ENCODE results near the gene INSYN2B. TPM values are rescaled to one million over a fixed set of nuclear protein-coding genes. Genes with fewer than 3 reads are reported as not detected.

Gene INSYN2B
- total RNA-seq, 1 donor from 2014 or later, result not detected

DNA sequence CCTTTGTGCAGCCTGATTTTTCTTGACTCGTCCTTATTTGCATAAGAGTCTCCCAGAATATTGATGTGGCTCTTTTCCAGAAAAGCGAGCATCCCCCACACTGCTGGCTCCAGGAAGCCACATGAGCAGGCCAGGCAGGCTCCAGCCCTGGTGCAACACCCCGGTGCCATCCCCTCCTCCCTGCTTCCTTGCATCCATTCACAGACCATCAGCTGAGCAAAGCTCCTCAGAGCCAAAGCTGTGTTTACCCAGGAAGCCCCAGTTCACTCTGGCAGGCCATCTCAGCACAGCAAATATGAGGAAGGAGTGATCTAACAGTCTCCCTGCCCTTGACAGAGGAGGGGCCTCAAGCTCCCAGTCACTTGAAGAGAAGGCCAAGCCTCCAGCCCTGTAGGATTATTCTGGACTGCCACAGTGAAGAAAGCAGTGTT is 34.4 kb downstream of the INSYN2B start:
- Mint-ChIP-seq H3K4me1 (ENCODE audit: low read depth, unreplicated experiment) (no peaks in the 10 kb centered on the region), H3K27ac (ENCODE audit: unreplicated experiment) (no peak overlapping the region), H3K36me3 (ENCODE audit: unreplicated experiment) (no peaks in the 10 kb centered on the region), H3K27me3 (ENCODE audit: unreplicated experiment) (peaks cover 3% of the 10 kb centered on the region), H3K4me3 (ENCODE audit: unreplicated experiment) (no peak overlapping the region), H3K9me3 (ENCODE audit: unreplicated experiment) (no peaks in the 10 kb centered on the region)
- DNase-seq, result no peak
- TF ChIP-seq, protein P1, sequence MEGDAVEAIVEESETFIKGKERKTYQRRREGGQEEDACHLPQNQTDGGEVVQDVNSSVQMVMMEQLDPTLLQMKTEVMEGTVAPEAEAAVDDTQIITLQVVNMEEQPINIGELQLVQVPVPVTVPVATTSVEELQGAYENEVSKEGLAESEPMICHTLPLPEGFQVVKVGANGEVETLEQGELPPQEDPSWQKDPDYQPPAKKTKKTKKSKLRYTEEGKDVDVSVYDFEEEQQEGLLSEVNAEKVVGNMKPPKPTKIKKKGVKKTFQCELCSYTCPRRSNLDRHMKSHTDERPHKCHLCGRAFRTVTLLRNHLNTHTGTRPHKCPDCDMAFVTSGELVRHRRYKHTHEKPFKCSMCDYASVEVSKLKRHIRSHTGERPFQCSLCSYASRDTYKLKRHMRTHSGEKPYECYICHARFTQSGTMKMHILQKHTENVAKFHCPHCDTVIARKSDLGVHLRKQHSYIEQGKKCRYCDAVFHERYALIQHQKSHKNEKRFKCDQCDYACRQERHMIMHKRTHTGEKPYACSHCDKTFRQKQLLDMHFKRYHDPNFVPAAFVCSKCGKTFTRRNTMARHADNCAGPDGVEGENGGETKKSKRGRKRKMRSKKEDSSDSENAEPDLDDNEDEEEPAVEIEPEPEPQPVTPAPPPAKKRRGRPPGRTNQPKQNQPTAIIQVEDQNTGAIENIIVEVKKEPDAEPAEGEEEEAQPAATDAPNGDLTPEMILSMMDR (IDR thresholded peaks at IDR 0.05; ENCODE audit: partially characterized antibody, unreplicated experiment), result no peak

DNA sequence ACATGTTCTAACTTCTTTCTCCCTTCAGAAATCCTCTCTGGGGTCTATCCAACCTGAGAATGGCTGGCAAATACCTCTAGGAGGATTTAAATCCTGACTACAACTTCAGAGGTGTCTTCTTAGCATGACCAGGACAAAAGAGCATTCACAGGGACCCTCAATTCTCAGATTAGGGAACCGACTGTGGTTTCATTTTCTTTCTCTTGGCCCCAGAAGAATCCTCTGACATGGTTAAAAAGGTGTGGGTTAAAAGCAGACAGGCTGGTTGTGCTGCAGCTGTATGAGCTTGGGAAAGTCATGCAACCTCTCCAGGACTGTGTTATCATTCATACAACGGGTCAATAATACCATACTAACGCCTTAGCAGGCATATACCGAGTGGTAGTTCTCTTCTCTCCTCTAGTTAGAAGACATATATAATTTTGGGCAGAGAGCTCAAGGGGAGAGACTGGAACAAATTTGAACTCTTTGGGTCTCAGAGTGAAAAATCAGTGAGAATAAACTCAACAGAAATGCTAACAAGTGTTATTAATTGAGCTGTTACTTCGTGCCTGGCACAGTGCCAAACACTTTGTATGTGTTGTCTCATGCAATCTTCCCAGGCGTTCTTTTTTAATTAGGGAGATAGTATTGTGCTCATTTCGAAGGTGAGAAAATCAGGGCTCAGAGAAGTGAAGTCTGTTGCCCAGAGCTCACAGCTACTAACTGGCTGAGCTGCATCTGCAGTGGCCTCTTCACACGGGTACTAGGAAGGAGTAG is 35.2 kb downstream of the INSYN2B start:
- TF ChIP-seq, protein P1 (IDR thresholded peaks at IDR 0.05; ENCODE audit: partially characterized antibody, unreplicated experiment), result no peak

DNA sequence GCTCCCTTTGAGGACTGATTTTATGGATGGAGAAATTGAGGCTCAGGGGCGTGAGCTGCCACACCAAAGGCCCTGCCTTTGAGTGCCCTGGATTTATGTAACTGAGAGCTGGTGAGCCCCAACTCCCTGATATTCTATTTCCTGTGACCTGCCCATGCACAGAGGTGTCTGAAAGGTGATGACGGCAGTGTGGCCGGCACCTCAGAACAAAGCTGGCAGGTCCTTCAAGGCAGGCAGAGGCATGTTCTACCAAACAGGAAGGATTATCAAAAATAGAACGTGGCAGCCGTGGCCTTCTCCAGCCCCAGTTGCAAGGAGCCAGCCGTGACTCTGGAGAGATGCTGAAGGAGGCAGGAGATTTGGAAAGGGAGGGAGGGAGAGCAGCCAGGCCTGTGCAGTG is 36.2 kb downstream of the INSYN2B start:
- Mint-ChIP-seq H3K27ac (ENCODE audit: unreplicated experiment) (no peak overlapping the region), H3K36me3 (ENCODE audit: unreplicated experiment) (no peaks in the 10 kb centered on the region), H3K27me3 (ENCODE audit: unreplicated experiment) (peaks cover 3% of the 10 kb centered on the region), H3K4me3 (ENCODE audit: unreplicated experiment) (no peak overlapping the region), H3K4me1 (ENCODE audit: low read depth, unreplicated experiment) (no peaks in the 10 kb centered on the region), H3K9me3 (ENCODE audit: unreplicated experiment) (no peaks in the 10 kb centered on the region)
- no peak for DNase-seq
- TF ChIP-seq, protein P1 (IDR thresholded peaks at IDR 0.05; ENCODE audit: partially characterized antibody, unreplicated experiment), result no peak

More for the DNA sequence above, 35.2 kb downstream of the INSYN2B start:
- H3K36me3 Mint-ChIP-seq (ENCODE audit: unreplicated experiment), result no peaks in the 10 kb centered on the region
- no peaks in the 10 kb centered on the region for H3K4me1 Mint-ChIP-seq (ENCODE audit: low read depth, unreplicated experiment)
- H3K27me3 Mint-ChIP-seq (ENCODE audit: unreplicated experiment), result peaks cover 3% of the 10 kb centered on the region
- H3K4me3 Mint-ChIP-seq (ENCODE audit: unreplicated experiment), result no peak overlapping the region
- H3K9me3 Mint-ChIP-seq (ENCODE audit: unreplicated experiment), result no peaks in the 10 kb centered on the region
- DNase-seq, result no peak
- no peak overlapping the region for H3K27ac Mint-ChIP-seq (ENCODE audit: unreplicated experiment)

DNA sequence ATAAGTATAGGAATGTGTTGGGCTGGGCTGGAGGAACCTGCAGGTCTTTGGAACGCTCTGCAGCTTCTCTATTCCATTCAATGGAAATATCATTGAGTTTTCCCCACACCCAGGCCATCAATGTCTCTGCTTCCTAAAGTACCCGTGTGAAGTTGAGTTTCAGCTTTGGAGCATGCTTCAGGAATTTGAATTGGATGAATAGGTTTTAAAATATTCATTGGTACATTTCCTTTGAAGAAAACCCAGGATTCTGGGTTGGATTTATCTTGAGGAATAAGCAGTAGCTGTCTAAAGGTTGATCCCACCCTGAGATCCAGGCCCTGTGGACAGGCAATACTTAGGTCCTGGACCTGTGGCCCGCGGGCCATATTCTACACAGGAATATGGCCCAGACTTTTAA is 37.3 kb downstream of the INSYN2B start:
- H3K27me3 Mint-ChIP-seq (ENCODE audit: unreplicated experiment), result peaks cover 3% of the 10 kb centered on the region
- no peak overlapping the region for H3K27ac Mint-ChIP-seq (ENCODE audit: unreplicated experiment)
- no peaks in the 10 kb centered on the region for H3K36me3 Mint-ChIP-seq (ENCODE audit: unreplicated experiment)
- H3K9me3 Mint-ChIP-seq (ENCODE audit: unreplicated experiment), result no peaks in the 10 kb centered on the region
- H3K4me3 Mint-ChIP-seq (ENCODE audit: unreplicated experiment), result no peak overlapping the region
- no peak for DNase-seq
- H3K4me1 Mint-ChIP-seq (ENCODE audit: low read depth, unreplicated experiment), result no peaks in the 10 kb centered on the region
- TF ChIP-seq, protein P1 (IDR thresholded peaks at IDR 0.05; ENCODE audit: partially characterized antibody, unreplicated experiment), result no peak

DNA sequence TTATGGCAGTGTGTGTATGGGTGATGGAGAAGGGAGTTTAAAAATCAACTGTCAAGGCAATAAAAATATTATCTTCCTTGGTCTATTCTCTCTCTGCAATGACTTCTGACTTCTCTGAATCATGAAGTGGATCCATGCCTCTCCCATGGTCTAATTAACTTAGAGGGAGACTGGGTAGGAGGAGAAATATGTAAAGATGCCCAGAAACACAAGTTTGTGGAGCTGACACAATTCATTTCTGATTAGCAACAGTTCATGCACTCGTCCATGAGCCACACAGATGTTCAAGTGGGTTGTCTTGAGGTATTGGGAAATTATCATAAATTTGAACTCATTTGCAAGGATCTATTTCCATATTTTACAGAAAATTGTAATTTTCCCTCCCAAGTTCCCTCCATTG is 38.1 kb downstream of the INSYN2B start:
- Mint-ChIP-seq H3K9me3 (ENCODE audit: unreplicated experiment) (no peaks in the 10 kb centered on the region), H3K36me3 (ENCODE audit: unreplicated experiment) (no peaks in the 10 kb centered on the region), H3K27me3 (ENCODE audit: unreplicated experiment) (peaks cover 3% of the 10 kb centered on the region), H3K4me1 (ENCODE audit: low read depth, unreplicated experiment) (no peaks in the 10 kb centered on the region), H3K27ac (ENCODE audit: unreplicated experiment) (no peak overlapping the region), H3K4me3 (ENCODE audit: unreplicated experiment) (no peak overlapping the region)
- no peak for DNase-seq
- TF ChIP-seq, protein P1 (IDR thresholded peaks at IDR 0.05; ENCODE audit: partially characterized antibody, unreplicated experiment), result no peak

Data from glutamatergic neuron (in vitro differentiated cells).